Hypothalamus (tissue), 51 donors: ENCODE results near the gene CCDC102B.
"Not testable (repeated sequence)": the region's sequence is repeated elsewhere in the genome, so short reads cannot be mapped to it uniquely, and the experiment has no call there.

ENCODE experiments used
- DNase-seq, 51 donors: peaks; one replicate each; lab custom pipeline; 2025; lab: John Stamatoyannopoulos, UW

The CCDC102B gene

DNA sequence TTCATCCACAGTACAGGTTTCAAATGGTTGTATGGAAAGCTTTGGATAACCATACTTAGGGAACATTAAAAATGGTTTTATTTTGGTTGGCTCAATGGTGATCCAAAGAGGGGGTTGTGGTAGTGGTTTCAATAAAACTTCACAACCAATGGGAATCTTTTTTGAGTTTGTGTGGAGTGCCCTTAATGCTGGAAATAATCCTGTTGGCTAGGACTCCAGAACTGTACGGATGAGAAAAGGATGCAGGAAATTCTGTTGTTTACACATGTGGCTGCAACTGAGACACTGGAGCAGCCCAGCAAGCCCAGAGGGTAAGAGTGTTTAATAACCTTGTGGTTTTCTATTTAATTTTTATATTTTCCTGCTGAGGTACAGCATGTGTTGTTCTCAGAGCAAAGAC, at the start of gene CCDC102B:
Gene CCDC102B, plus strand, starts transcription at position 210 of the 400 bp plus-strand sequence. CDS start 38,684 bp downstream, outside the sequence.
- no peak for DNase-seq

DNA sequence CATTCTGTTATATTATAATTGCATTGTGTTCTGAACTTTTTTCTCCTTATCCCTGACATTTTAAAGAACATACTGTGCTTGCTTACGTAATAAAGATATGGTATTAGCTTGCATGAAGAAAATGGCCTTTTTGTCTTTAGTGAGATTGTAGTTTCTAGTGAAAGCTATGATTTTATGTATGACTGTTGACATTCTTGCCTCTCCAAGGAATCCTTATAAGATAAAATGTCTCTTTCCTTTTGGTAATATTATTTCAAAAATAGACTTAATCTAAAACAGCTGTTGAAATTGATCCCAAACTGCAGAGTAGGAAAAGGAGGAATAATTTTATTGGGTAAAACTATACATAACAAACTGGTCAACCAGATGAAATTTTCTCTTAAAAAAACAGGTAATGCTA, 40.8 kb upstream of the CCDC102B start:
- DNase-seq = no peak

DNA sequence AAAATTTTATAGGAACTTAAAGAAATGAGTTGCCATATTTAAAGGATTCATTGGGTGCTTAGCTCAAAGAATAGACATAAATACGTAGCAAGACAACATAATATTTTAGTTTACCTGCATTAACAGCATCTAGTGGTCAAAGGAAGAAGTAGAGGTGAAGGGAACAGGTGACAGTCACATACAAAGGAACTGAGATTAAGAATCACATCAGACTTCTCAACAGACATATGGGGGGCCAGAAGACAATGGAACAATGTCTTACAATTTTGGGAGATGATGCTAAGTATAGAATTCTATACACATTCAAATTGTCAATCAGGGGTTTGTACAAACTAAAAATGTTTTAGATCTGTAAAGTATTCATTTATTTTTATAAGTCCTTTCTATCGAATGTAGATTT, 38.6 kb upstream of the CCDC102B start:
- DNase-seq = no peak

DNA sequence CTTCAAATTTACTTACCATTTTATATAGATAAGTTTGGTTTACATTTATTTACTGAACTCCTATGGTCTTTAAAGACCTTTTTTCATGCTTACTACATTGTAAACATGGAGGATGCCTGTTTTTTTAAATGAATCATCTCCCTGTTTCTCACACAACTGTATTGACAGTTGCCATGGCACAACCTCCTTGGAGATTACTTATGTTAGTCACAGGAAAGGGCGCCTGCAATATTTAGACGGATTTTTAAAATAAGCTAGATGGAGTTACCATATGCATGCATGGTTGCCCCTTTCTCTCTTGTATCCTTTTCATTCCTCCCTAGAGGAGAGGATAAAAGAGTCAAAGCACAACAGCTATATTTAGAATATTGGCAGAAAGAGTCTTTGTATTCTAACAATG, 34.8 kb upstream of the CCDC102B start:
- no peak for DNase-seq

DNA sequence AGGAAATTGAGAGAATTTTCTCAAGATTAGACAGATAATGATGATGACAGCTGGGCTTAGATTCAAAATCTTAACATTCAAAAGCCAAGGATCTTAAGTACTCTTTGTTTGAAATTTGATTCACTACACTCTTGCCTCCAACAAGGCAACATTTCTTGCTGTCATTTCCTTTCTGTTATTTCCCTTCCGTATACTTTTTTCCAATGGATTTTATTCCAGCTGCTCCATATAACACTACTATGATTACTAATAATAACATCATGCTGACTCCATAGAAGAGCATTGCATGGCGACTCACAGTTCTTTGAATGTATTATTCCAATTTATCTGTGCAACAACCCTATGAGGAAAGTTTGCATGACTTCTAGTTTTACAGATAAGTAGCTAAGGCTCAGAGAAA, 33.9 kb upstream of the CCDC102B start:
- no peak for DNase-seq

DNA sequence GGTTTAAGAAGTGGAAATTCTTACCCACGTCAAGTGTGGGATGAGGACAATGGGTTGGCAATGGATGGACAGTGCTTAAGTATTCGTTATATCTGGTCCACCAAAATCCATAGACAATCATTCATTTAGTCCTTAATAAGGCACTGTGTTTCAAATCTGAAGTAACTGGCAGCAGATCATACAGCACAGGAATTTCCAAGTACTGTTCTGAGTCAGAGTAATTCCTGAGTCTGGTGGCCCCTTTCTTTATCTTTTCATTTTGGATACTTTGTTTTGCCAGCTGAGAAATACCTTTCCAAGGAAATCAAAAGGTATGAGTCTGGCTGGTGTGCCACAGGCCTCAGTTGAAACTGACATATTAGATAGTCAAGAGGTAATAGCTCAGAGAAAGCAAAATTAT, 31.4 kb upstream of the CCDC102B start:
- no peak for DNase-seq

DNA sequence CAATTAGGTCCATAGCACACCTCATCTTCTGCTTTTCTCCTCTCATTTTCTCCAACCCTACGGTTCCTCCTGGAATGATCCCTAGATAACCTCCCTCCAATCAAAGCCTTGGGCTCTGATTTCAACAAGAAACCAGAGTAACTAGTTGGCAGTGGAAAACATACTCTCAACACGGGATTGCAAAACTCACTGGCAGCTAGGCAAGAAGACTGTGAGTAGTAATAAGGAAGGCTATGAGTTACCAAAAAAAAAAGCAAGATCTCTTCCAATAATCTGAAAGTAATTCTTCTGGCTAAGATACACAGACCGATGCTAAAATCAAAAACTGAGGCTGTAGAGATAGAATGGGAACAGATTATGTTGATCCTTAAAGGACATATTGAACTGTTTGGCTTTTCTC, 28.4 kb upstream of the CCDC102B start:
- DNase-seq = no peak

DNA sequence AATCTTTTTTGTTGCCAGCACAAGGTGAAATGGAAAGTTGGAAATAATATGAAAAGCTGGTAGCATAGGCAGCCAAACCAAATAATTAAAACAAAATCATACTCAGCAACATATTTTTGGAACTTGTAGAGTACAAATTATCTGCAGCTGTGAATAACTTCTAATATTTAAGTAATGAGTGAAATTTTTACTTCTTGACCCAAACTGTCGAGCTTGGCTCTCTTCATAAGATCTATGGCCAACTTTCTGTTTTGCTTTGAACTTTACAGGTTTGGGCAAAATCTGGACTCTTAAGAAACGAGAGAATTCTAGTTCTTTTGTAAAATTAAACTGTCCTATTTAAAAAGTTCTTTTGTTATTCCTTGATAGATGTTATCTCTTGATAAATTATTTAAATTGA, 25.6 kb upstream of the CCDC102B start:
- DNase-seq = no peak

DNA sequence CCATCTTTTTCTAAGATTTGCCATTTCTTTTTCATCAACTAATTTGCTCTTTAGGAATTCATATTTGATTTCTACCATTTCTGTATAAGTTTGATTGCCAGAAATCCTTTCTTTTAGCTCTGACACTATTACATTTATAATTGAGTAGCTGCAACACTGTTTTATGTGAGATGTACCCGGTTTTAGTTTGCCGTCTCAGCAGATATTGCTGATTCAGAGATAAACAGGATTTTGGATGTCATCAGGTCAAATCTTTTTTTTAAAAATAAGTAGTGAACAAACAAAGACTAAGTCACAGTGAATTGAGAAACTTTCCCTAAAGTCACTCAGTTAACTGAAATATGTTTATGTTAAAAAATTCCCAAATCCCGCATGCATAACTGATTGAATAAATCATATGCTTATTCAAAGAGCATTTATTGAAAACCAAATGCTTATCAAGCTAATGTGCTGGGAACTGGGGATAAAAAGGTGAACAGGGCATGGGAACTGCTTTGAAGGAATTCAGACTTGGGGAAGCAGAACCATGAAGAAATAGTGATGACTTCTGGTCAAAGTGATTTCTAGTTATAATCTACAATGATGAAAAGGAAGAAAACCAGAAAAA, 19.5 kb upstream of the CCDC102B start:
- DNase-seq = no peak

DNA sequence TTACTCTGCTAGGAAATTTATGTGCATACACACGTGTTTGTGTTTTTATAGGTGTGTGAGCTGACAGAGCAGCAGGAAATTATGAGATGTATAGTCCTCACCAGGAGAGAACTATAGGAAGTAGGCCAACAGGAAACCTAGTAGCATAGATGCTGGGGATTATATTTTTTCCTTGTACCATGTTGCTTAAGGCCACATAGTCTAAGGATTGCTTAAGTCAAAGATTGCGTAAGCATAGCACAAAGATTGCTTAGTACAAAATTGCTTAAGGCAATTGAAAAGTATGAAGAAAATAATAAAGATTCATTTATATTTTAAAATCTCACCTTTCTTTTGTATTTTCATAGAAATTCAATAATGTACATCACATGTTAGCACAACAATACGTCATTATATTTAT, 18.7 kb upstream of the CCDC102B start:
- DNase-seq = no peak

DNA sequence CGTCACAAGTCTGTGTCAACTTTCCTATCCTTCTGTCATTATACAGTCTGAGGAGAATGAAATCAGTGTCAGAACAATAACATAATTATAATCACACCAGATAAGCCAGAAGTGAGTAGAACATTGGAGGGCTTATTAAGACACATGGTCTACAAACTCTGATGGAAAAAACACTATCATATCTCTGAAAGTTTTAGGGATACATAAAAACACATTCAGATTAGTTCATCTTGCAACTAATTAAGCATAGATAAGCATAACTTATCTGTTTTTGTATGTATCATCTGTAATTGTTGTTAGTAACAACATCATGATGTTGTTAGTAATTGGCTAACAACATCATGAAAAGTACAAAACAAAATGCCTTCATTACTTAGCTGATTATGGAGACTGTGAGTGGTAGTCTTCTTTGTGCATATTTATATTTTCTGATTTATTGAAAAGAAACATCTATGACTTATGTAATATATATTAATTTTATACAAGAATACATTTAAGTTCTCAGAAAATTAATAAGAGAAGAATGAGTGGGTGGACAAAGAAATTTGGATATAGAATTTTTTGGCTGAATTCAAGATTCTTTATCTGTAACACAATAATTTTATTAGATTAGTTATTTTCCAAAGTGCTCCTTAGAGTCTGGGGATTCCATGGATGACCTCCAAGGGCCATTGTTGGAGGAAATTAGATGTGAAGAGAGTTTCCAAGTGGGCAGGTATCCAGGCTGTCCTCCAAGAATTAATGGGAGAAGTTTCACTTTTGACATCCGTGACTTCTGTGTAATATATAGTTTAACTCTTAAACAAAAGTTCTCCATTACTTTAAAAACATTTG, 16.9 kb upstream of the CCDC102B start:
- DNase-seq = no peak

DNA sequence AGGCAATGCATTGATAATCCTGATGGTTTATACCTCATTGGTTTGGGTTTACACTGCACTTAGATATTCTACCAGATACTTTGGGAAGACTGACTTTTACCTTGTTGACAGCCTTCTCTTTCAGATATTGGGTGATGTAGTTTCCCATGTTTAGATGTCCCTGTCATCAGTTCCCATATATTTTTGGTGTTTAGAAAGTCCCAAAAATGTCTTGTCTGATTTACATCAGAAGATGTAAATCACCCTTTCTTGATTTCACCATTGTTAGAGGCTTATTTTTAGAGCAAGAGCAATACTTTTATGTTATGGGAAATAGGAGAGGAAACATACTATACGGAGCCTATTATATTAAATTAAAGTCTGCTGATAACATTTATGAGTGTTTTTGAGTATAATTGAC, 14.4 kb upstream of the CCDC102B start:
- no peak for DNase-seq

DNA sequence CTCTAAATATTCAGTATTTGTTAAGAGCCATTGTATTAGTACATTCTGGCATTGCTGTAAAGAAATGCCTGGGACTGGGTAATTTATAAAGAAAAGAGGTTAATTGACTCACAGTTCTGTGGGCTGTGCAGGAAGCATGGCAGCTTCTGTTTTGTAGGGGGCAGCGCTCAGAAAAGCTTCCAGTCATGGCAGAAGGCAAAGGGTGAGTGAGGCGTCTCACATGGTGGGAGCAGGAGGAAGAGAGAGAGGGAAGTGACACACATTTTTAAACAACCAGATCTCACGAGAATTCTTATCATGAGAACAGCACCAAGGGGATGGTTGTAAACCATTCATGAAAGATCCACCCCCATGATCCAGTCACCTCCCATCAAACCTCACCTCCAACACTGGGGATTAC, 13.8 kb upstream of the CCDC102B start:
- DNase-seq = no peak

DNA sequence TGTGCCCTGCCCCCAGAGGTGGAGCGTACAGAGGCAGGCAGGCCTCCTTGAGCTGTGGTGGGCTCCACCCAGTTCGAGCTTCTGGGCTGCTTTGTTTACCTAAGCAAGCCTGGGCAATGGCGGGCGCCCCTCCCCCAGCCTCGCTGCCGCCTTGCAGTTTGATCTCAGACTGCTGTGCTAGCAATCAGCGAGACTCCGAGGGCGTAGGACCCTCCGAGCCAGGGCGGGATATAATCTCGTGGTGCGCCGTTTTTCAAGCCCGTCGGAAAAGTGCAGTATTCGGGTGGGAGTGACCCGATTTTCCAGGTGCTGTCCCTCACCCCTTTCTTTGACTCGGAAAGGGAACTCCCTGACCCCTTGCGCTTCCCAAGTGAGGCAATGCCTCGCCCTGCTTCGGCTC, 7.6 kb upstream of the CCDC102B start:
- not testable (repeated sequence) for DNase-seq

DNA sequence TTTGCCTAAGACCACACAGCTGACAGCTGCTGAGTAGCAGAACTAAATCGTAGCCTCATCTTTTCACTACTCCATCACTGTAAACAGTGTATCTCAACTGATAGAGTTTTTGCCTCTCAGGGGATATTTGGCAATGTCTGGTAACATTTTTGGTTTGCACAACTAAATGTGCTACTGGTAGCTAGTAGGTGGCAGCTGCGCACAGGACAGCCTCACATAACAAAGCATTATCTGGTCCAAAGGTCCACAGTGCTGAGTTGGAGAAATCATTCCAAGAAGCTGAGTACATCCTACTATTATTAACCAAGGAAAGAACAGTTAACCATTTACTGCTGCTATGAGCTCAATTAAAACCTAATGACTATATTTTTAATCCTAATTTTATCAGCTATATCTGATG, 6.1 kb upstream of the CCDC102B start:
- no peak for DNase-seq

DNA sequence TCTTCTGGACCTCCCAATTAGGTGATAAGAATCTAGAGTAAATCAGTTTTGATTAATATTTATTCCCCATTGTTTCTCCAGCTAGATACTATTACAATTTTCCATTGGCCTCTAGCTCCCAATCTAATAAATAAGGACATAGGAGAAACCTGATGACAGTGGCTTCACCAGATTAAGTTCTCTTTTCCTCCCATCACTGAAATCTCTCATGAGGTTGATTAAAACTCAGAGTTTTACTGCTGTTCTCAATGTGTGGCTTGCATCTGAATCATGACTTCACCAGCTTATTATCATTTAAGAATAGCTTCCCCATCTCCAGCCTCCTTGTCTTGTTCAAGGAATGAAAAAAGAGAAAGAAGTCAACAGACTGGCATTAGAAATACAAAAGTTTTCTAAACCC, 3.9 kb upstream of the CCDC102B start:
- DNase-seq = no peak

DNA sequence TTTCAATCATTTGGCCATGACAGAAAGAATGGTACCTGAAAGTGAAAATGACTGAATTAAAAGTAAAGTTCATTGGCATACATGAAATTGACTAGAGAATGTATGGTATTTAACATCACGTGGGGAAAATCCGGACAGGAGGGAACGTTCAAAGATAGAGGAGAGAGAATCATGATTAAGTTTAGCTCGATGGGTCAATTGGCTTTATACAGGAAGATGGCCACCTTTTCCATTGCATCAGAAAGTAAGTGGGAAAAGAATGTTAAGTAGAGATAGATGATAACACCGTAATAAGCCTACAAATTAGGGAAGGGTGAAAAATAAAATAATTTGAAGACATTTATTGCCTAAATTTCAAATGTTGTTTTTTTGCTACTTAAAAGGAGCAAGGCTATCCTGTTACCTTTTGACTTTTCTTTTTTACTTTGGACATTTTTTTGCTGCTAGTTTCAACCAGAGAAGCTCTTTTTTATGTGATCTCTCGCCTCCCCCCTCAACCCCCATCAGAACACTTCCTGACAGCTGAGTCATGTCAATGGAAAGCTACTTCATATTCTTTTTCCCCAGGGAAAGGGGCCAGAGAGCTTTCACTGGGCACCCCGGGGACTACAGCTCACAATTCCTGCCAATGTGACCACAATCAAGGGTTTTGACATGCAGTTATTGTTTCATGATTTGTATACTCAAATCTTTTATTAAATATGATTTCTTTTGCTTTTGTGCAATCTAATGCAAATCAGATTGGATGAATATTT, 767 bp upstream of the CCDC102B start:
- DNase-seq = no peak

DNA sequence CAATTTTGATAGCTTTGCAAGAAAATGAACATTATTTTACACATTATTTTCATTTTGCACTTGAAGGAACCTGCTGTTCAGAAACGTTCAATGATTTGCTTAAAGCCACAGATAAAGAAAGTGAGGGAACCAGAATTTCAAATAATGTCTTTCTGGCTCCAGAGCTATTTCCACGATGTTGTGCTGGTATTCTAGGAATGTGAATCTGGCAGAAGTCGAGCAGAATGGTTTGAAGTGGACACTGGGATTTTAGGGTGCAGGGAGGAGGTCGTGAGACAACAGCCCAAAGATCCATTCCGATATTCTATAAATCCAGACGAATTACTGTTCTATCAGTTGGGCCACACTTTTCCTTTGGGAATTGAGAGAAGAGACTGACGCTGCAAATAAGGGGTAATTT, 2.2 kb downstream of the CCDC102B start:
- no peak for DNase-seq

DNA sequence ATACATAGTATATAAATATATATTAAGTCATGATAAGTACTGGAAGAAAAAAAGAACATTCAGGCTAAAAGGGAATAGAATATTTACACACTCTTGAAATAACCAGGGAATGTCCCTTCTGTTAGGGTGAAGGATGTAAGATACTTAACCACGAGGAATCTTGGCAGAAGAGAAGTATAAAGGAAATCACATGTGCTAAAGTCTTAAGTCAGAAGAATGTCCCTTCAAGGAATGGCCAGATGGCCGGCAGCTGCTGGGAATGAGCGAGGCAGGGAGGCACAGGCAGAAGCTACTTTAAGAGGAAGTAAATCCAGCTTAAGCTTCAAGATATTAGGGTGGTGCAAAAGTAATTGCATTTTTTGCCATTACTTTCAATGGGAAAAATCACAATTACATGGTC, 5.5 kb downstream of the CCDC102B start:
- DNase-seq = no peak

DNA sequence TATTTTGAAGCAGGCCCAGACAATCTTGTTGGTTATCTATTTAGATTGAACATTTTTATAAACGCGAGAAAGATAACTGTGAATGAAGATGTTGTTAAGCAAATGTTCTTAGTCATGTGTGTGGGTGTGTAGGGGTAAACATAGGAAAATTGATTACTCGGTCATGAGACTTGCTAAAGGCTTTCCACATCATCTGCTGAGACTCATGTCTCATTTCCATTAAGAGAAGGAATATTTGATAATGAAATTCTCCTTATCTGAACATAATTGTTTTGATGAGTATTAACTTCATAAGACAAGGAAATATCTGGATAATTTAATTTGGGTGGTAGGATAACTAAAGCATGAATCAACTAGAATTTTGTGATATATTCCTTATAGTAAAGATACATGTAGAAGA, 19.7 kb downstream of the CCDC102B start:
- DNase-seq = no peak

DNA sequence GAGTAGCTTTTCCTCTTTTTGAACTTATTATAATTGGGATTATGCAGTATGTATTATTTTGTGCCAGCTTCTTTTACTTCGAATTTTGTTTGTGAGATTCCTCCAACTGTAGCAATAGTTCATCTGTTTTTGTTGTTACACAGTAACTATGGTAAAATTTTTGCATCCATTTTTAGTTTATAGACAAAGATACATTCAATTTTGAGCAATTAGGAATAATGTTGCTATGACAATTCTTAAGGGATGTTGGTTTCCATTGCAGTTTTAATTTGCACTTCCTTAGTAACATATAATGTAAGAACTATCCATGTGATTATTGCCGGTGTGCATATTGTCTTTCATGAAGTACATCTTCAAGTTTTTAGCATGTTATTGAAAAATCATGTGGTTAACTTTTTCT, 20.7 kb downstream of the CCDC102B start:
- DNase-seq = no peak

DNA sequence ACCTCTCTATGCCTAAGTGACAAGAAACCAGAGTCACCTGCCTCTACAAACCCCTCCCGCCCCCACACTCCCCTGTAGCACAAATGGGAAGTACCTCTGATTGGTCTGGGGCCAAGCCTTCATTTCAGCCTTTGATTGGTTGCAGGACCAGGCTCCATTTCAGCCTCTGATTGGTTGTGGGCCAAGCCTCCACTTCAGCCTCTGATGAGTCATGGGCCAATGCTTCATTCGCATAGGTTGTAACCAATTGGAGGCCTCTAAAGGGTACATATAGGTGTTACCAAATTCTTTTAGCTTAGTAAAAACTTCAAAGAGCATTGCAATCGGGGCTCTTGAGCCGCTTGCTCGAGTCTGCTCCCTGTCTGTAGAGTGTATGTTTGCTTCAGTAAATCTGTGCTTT, 25.0 kb downstream of the CCDC102B start:
- DNase-seq = no peak
